ENCODE measurements around the gene FATE1.

DNA sequence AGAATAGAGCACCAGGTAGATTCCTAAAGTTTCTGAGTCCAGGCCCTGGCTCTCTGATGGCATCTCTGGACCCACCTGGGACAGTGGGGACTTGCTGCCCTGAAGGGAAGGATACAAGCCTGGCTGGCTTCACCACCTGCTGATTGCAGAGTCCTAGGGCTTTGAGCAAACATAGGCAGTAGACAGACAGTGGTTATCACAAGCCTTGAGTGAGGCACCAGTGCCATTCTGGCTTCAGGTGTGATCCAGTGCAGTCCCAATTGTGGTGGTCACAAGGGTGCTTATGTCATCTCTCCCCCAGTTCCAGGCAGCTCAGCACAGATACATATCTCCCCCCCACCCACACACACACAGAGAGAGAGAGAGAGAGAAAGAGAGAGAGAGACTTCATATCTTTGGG, 27.1 kb upstream of the FATE1 start:
- TF ChIP-seq CTCF (IDR thresholded peaks at IDR 0.05; ENCODE audit: insufficient read depth, low read depth, low read length) = no peak
- no peak for TF ChIP-seq EZH2 (IDR thresholded peaks at IDR 0.05; ENCODE audit: insufficient read depth, low read length)
